Right lobe of liver (tissue), 6 donors: ENCODE data around the gene DSCAML1. TPM values are rescaled to one million over a fixed set of nuclear protein-coding genes. Genes with fewer than 3 reads are reported as not detected.

ENCODE experiments used
- ATAC-seq, 4 donors: fragments of 200-7000 bp; cut with Tn5 transposase; one replicate each; pipeline ENCODE4 v1.9.1; 2020; ENCODE audit warnings: mild to moderate bottlenecking in 4 of 4, moderate library complexity in 4 of 4
- DNase-seq, 3 donors: peaks; one replicate each; pipeline ENCODE4 v3.0.0-alpha.2; 2020
- H3K27ac ChIP-seq, 3 donors: fragments of 200-600 bp; one replicate each; pipeline ENCODE4 v1.8.0; 2022
- H3K27me3 ChIP-seq, 2 donors: fragments of 200-600 bp; one replicate each; pipeline ENCODE4 v1.8.0; 2022
- H3K36me3 ChIP-seq, 4 donors: fragments of 200-600 bp; sonication (generic) in 1 of 4; one replicate each; pipeline versions ENCODE4 v1.5.1 to v1.8.0; 2017 to 2022; ENCODE audit warnings: control low read depth in 1 of 4
- H3K4me1 ChIP-seq, 4 donors: fragments of 200-600 bp; sonication (generic) in 1 of 4; one replicate each; pipeline versions ENCODE4 v1.5.1 to v1.8.0; 2017 to 2022; ENCODE audit warnings: control low read depth in 1 of 4
- H3K4me3 ChIP-seq, 3 donors: fragments of 200-600 bp; one replicate each; pipeline ENCODE4 v1.8.0; 2022
- H3K9me3 ChIP-seq, 4 donors: fragments of 200-600 bp; sonication (generic) in 1 of 4; one replicate each; pipeline versions ENCODE4 v1.5.1 to v1.8.0; 2017 to 2022; ENCODE audit warnings: control low read depth in 1 of 4
- CTCF ChIP-seq, 4 donors: fragments of 200-600 bp in 3 of 4; fragments of 450-650 bp in 1 of 4; IDR thresholded peaks; one replicate each; pipeline versions ENCODE4 v1.5.1 to v1.8.0; 2016 to 2022; ENCODE audit warnings: antibody characterized with exemption in 4 of 4, mild to moderate bottlenecking in 2 of 4
- POLR2A ChIP-seq: fragments of 450-650 bp; IDR thresholded peaks from one replicate; pipeline ENCODE4 v1.6.1; 2017; ENCODE audit warnings: antibody characterized with exemption, mild to moderate bottlenecking
- WGBS: methylation state at CpG from one replicate; pipeline ENCODE4 v1.1.6; 2018; ENCODE audit warnings: low coverage, low lambda C conversion rate; ENCODE audit not compliant: insufficient coverage; ENCODE audit errors: missing lambda C conversion rate; 5-methylcytosine and 5-hydroxymethylcytosine counted together
- intact Hi-C, 2 donors: fragments of 100-400 bp; cut with DNase I; formaldehyde crosslinking; loops; one replicate each; pipeline versions ENCODE4 v1.11.2 to v1.14.1; 2022
- total RNA-seq, 6 experiments: library from RNA; depleted of rRNA in 2 of 6; stranded (reverse); fragments of >200 nt in 2 of 6; fragmentation: NEBNext Ultra II Directional in 3 of 6; extraction: Animal tissue kit (Norgen Biotek cat#: 25700) in 3 of 6; gene quantifications; one replicate each; pipeline versions ENCODE4 v1.1.0 to v1.2.4, GENCODE V29; 2016 to 2023
- donor health status: DM: no; HTN: yes; CAD: no.
- donor health status: DM: no; HTN: no; CAD: no.
- donor health status: DM: no; HTN: no; CAD: no.
- donor health status: DM: no; HTN: yes; CAD: no.
- donor health status: DM: no; HTN: yes; CAD: no.

The DSCAML1 gene
- total RNA-seq, 6 experiments from 2014 or later = 0.06 to 0.92 (median 0.22) TPM; not detected in 1

DNA sequence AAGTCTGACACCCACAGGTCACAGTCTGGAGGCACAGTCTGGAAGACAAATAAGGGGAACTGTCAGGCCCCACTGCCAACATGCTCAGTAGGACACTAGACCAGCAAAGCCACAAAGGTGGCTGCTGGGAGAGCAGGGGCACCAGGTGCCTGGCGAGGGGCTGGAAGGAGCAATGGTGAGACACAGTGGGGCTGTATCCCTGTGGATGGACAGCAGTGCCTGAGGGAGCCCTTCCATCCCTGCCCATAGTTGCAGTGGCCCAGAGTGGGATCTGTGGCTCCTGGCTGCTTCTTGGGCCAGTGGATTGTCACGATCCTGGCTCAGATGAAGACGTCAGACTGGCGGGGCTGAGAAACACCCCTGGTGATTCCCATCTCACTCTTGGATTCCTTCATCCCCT, 154.6 kb downstream of the DSCAML1 start:
- intact Hi-C loops = no loop called here
- Histone ChIP-seq H3K4me3 (no peak overlapping the region), H3K27me3 (no peaks in the 10 kb centered on the region), H3K9me3 (no peaks in the 10 kb centered on the region), H3K4me1 (no peaks in the 10 kb centered on the region), H3K27ac (no peak overlapping the region), H3K36me3 (no peaks in the 10 kb centered on the region)
- ATAC-seq = no peak
- TF ChIP-seq CTCF (IDR thresholded peaks at IDR 0.05) = no peak
- no peak for TF ChIP-seq POLR2A
- no peak for DNase-seq
- 80% methylated on average over 1 of the region's 4 CpGs for WGBS

- ATAC-seq = no peak
- DNase-seq = no peak
Measured at GRCh38 chr11:117641008-117641915, 155.8 kb downstream of the DSCAML1 start.

GRCh38 chr11:117640041-117640440, 157.0 kb downstream of the DSCAML1 start:
- DNase-seq (no peak), ATAC-seq (no peak)
- WGBS = 55% methylated on average over 4 of the region's 7 CpGs
- Histone ChIP-seq H3K9me3 (no peaks in the 10 kb centered on the region), H3K4me3 (no peak overlapping the region), H3K27me3 (no peaks in the 10 kb centered on the region), H3K4me1 (no peaks in the 10 kb centered on the region), H3K36me3 (no peaks in the 10 kb centered on the region), H3K27ac (no peak overlapping the region)
- intact Hi-C loops = no loop called here
- TF ChIP-seq CTCF (IDR thresholded peaks at IDR 0.05) (no peak), POLR2A (no peak)

More at GRCh38 chr11:117641008-117641915, 155.8 kb downstream of the DSCAML1 start:
- intact Hi-C loops = no loop called here
- Histone ChIP-seq H3K4me1 (no peaks in the 10 kb centered on the region), H3K9me3 (no peaks in the 10 kb centered on the region), H3K4me3 (no peak overlapping the region), H3K27me3 (no peaks in the 10 kb centered on the region), H3K36me3 (no peaks in the 10 kb centered on the region), H3K27ac (no peak overlapping the region)
- no peak for TF ChIP-seq POLR2A
- TF ChIP-seq CTCF (IDR thresholded peaks at IDR 0.05) = no peak
- 95% methylated on average over 3 of the region's 14 CpGs for WGBS

DNA sequence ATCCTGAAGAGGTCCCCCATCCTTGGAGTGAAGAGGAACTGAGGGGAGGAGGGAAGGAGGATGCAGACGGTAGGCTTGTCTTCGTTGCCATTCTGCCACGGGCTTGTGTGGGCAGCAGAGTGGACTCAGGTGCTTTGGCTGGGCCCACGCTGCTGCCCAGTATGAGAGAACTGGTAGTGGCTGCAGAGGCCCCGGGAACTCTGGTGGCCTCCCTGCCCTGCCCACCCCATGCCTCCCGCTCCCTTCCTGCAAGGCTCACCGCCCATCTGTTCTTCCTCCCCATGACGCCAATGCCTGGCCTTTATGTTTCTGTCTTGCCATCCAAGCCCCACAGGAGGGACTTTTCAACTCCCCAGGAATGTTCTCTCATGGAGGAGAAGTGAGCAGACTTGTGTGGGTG, 157.4 kb downstream of the DSCAML1 start:
- intact Hi-C loops = no loop called here
- no peak overlapping the region for H3K27ac ChIP-seq

More for the DNA sequence above, 157.4 kb downstream of the DSCAML1 start:
- Histone ChIP-seq H3K36me3 (no peaks in the 10 kb centered on the region), H3K9me3 (no peaks in the 10 kb centered on the region), H3K27me3 (no peaks in the 10 kb centered on the region), H3K4me1 (no peaks in the 10 kb centered on the region), H3K4me3 (no peak overlapping the region)
- DNase-seq (no peak), ATAC-seq (no peak)
- WGBS = no CpG with 5 or more reads among the region's 8 CpGs
- no peak for TF ChIP-seq POLR2A
- no peak for TF ChIP-seq CTCF (IDR thresholded peaks at IDR 0.05)
